GM19240 (cell line): ENCODE measurements around the gene TRAPPC2L.
A peak's percentile ranks its signal among the peaks of the same experiment; 100 is the strongest.

ENCODE experiments used
- DNase-seq: peaks from one replicate; pipeline ENCODE4 v3.0.0; 2011; ENCODE audit warnings: low spot score; ENCODE audit not compliant: insufficient read length

The TRAPPC2L gene

DNA sequence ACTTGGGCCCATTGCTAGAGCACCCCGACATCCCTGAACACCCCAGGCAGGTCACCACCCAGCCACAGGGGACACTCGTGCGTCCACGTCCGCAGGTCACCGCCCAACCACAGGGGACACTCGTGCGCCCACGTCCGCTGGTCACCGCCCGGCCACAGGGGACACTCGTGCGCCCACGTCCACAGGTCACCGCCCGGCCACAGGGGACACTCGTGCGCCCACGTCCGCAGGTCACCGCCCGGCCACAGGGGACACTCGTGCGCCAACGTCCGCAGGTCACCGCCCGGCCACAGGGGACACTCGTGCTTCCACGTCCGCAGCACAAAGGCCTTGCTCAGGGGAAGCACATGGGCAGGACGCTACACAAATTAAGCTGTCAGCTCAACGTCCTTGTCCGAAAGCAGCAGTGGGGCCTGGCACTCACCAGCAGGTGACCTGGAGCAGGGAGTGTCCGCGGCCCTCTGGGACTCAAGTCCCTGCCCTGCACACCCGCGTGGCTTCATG, 17.8 kb upstream of the TRAPPC2L start:
- no peak for DNase-seq

DNA sequence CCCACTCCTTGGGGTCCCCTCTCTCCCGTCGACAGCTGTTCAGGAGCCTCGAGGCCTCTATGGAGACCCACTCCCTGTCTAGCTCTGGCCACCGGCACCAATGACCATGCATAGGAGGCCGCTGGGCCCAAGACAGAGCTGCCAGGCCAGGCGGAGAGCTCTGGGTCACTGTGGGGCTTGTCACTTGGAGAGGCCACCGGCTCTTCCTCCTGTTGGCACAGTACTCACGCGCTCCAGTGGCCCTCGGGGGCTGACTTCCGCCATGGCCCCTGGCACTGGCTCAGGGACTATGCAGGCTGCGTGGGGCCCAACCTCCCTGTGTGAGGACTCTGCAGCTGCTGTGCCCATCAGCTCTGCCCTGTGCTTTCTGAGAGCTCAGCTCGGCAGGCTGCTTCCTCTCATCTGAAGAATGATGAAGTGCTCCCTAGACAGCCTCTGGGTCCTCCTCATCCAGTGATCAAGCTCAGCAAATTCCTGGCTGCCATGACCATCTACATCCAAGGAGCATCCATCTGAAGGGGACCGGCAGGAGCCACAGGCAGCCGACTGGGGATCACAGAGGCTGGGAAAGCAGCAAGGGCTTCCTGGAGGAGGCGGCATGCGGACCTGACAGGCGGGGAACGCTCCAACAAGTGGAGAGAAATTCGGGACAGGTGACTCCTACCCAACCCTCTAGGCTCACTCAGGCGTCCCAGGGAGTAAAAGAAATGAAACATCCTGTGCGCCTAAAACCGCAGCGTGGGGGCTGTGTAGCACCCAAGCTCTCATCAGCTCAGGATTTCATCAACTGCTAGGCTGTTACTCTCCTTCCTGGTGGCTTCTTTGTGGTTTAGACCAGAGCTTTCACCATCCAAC, 17.0 kb upstream of the TRAPPC2L start:
- no peak for DNase-seq

DNA sequence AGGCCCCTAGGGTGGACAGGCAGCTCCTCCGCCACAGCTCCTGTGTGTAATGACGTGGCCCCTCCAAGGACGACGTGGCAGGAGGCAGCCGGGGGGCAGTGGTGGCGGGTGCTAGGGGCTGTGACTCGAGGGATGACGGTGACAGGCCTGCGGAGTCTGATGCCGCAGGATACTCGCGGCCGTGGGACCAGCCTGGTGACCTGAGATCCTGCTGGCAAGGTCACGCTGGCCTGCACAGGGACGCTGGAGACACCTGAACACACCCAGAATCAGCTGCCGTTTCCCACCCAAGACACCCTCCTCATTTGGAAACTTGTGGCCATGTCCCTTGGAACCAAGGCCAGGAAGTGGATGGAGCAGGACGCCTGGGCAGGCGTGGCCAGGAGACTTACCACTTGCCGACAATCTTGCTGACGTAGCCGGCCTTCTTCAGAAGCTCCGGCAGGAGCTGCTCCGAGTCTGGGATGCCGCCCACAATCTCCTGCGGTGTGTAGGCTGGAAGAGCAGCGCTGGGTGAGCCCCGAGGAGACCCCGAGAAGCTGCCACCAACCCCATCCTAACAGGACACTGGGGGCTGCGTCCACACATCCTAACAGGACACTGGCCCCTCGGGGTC, 16.2 kb upstream of the TRAPPC2L start:
- no peak for DNase-seq

DNA sequence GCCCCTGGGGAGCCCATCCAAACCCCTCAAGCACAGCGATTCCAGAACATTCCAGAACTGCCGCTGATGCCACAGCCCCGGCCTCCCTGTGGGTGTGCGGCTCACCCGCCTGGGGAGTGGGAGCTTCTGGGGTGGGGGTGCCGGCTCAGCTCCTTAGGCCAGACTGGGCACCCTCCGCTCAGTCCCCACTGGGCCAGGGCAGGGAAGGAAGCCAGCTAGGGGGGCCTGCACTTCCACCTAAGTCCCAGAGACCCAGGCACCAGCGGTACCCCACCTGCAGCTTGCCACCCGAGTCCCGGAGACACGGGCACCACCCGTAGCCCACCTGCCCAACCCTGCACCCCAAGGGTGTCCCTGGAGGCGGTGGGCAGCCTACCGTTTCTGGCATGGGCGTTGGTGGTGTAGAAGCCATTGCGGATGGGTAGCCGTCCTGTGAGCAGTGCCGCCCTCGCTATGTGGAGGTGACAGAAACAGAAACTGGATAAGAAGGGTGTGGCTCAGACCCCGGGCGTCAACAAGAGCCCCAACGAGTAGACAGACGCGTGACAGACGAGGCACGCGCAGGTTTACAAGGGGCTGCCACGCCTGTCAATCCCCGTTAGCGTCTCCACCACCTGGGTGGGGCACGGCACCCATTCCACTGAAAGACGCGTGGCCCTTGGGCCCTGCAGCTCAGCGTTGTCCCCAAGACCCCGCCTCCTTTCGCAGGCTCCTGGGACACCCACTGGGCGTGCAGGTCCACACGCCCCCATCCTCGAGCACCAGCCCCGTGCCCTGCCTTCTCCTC, 15.2 kb upstream of the TRAPPC2L start:
- DNase-seq = no peak

DNA sequence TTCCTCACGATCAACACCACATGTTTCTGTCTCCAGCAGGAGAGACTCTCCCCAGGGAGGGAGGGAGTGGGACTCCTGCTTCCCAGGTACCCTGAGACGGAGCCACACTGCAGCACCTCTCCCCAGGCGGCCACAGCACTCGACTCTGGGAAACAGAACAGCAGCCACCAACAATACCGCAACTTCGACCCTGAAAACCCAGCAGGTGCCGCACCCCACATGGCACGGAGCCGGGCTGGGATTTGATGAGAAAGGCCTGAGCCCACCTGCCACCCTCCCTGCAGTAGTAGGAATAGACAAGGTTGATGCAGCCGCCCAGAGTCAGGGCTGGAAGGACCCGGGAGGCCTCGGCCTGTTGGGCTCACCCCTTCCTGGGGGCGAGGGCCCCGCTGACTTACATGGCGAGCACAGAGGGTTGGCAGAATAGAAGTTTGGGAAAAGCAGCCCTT, 14.6 kb upstream of the TRAPPC2L start:
- DNase-seq = no peak

DNA sequence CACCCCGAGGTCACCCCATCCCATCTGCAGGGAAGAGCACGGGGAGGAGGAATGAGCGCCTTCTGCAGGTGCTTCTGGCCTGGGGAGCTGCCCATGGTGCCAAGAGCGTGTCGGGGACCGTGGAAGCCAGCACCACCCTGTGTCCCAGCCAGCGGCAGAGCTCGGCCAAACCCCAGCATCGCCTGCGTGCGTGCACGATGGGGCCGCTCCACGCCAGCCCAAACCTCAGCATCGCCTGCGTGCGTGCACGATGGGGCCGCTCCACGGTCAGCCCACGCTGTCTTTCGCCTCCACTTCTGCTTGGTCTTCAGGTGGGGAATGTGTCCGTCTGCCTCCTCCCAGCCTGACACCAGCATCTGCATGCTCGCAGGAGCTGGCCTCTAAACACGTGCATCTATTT, 14.1 kb upstream of the TRAPPC2L start:
- DNase-seq = no peak

DNA sequence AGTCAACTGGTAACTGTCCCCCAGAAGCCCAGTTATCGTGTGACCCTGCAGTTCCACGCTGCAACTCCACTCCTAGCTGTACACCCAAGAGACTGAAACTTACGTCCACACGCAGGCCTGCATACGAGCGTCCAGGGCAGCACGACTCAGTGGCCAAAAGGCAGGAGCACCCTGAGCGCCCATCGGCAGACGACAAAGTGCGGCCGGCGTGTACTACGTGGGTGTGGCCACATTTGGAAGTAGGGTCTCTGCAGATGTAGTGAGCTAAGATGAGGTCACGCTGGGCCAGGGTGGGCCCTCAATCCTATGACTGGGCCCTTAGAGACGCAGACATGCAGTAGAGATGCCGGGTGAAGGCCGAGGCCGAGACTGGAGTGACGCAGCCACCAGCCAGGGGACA, 13.7 kb upstream of the TRAPPC2L start:
- DNase-seq = no peak

DNA sequence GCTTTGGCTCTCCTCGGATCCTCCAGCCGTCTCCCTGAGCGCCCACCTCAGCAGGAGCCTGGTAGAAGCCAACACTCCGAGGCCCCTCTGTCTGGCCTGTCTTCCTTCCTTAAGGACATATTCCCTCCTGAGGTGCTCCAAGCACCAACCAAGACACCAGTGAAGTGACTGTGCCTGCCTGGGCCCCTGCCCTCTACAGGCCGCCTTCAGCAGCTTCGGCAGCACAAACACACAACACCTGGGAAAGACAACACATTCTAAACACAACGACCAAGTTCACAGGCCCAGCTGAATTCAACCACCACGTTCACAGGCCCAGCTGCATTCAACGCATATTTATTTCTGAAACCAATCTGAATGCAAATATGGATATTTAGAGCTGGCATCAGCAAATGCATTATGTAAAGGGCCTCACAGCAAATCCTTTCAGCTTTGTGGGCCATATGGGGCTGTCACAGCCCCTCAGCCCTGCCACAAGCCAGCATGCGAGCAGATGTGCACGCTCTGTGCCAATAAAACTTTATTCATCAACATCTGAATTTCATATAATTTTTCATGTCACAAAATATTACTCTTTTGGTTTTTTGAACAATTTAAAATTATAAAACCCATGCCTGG, 12.4 kb upstream of the TRAPPC2L start:
- DNase-seq = no peak

DNA sequence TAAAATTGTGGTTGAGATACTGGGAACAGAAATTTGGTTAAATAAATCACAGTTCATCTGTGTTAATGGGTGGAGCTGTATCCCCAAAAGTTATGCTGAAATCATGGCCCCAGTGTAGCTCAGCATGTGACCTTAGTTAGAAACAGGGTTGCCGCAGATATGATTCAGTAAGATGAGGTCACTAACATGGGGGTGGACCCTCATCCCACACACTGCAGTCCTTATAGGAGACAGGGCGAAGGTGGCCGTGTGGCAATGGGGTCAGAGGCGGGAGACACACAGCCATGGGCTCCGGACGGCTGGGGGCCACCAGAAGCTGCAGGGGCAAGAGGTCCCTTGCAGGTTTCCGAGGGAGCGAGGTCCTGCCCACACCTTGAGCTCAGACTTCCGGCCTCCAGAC, 10.8 kb upstream of the TRAPPC2L start:
- no peak for DNase-seq

DNA sequence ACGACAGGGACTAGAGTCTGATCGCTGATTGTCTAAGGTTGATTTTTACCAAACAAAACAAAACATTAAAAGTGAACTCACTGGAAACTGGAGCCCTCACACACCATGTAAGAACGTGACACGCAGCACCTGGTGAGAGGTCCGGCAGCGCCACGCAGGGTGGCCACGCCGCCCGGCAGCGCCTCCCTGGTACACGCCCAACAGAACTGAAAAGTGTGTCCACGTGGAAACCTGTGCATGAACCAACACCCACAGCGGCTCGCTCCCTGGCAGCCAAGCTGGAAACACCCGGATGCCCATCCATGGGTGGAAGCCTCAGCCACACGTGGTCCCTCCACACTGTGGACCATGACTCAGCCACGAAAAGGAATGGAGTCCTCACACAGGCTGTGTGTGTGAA, 9.3 kb upstream of the TRAPPC2L start:
- no peak for DNase-seq

DNA sequence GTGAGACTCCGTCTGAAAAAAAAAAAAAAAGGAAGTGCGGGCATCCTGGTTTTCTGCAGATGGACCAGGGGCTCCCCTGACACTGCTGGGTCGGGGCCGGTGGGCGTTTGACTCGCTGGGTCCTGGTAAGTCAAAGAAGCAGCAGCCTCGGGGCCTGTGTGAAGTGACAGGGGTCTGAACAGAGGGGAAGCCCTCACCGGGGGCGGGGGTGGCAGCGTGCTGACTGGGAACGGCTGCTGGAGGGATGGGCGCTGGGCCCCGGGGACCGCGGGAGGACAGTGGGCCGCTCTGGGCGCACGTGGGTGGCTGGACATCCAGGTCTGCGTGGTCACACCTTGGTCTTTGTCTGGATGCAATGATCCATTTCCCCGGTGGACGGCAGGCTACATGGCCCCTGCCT, 8.4 kb upstream of the TRAPPC2L start:
- no peak for DNase-seq

DNA sequence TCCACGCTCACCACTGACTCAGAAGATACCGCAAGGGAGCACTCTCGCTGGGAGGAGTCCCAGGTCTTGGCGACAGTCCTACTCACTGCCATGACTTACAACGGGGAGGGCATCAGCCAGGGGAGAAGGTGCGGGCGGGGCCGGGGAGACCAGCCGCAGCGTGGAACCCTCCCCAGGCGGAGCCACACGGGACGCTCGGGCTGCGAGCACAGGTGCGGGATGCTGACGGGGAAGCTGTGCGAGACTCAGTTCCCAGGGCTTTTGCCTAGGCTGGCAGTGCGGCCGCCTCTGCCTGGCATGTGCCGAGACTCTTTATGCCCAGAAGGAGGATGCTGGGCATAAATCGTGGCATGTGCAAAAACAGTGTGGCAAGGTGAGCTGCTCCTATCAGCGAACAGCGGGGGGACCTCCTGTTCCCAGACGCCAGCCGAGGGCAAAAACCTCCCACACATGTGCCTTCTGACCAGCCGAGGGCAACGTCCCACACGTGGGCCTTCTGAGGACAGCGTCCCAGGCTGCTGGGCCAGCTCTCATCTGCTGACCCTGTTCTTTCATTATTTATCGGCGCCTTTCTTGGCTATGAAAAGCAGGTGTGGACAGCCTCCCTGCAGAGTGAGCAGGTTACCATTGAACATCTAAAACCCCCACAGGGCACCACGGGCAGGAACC, 6.3 kb upstream of the TRAPPC2L start:
- DNase-seq = no peak

DNA sequence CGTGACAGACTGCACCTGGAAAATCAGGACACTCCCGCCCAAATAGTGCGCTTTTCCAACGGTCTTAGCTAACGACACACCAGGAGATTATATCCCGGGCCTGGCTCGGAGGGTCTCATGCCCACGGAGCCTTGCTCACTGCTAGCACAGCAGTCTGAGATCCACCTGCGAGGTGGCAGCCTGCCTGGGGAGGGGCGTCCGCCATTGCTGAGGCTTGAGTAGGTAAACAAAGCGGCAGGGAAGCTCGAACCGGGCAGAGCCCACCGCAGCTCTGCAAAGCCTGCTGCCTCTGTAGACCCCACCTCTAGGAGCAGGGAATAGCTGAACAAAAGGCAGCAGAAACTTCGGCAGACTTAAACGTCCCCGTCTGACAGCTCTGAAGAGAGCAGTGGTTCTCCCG, 5.3 kb upstream of the TRAPPC2L start:
- DNase-seq = no peak

DNA sequence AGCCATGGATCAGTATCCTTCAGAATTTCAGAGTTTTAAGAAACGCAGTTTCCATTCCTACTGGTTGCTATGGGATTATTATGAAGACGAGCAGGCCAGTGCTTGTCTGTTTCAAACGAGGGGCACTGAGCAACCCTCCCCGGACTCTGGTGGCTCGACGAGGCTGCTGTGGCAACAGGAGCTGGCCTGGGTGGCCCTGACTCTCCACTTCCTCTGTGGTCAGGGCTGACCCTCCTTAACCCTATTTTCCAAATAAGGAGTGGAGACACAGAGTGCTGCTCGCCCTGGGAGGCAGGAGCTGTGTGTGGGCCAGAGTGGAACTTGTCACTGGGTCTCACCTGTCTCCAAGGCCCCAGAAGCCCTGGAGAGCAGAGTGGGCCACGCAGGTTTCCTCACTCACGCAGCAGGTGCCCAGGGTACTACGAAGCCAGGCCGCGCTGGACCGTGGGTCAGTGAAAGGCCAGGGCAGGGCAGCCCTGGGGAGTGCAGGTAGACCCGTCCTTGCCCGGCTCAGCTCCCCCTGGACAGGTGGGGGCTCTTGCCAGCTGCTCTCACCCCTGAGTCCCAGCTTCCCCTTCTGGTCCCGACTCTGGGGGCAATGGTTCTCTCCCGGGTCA, 3.5 kb upstream of the TRAPPC2L start:
- DNase-seq = no peak

DNA sequence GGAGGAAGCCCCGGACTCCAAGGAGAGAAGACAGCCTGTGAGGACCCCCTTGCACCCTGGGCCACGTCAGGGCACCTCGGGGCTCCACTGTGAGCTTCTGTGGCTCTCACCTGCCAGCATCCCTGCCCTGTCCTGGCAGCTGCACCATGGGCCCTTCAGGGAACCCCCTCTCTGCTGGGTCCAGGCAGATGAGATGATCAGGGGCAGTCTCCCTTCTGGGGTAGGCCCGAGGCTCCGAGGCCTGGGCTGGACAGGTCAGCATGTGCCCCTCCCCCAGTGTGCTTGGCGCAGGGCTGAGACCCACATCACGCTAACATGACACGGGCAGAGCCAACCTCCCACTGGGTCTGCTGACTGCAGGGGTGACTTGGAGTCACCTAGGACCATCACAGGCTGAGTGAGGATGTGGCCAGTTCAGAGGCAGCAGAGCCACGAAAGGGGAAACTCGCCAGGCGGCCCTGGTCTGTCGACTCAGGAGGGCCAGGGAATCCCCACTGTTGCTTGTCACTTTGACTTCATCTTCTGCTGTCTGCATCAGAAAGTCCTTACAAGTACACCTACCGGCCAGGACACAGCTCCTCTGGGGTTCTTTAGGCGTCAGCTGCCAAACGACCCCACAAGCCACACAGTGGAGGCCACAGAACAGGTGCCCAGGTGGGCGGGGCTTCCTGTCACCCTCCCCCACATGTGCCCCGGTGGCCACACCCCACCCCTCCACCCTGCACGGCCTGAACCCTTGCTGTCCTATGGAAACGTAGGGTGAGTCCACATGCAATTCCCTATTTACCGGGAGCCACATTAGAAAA, 2.4 kb upstream of the TRAPPC2L start:
- peak; percentile 46 for DNase-seq

DNA sequence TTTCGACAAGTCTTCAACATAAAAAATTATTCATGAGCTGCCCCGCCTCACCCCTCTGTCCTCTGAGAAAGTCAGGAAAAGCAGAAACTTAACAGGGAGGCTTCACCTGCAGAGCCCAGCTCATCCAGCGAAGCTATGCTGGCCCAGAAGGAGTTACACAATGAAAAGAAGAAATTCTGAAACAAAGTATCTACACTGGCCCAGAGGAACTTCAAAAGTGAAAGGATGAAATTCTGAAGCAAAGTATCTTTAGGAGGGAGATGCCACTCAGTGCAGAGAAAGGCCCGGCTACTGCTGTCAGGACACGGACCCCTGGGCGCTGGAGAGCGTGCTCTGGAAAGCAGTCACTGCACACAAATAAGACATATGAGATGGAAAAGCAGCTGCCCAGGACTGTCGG, 1.8 kb upstream of the TRAPPC2L start:
- no peak for DNase-seq

DNA sequence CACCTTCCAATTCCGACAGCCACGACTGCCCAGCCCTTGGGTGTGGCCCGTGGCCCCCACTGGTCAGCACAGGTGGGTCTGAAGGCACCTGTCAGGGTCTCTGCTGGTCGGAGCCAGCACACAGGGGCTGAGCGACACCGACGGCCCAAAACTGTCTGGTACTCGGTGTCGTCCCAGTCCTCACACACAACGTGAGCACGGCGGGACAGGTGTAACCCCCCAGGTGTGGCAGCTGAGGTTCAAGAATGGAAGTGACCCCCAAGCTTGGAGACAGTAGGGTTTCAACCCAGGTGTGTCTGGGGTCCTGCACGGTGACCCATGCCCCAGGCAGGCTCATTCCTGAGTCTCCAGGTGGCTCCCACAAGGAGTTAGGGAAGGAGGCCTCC, 1.2 kb upstream of the TRAPPC2L start:
- DNase-seq = no peak

DNA sequence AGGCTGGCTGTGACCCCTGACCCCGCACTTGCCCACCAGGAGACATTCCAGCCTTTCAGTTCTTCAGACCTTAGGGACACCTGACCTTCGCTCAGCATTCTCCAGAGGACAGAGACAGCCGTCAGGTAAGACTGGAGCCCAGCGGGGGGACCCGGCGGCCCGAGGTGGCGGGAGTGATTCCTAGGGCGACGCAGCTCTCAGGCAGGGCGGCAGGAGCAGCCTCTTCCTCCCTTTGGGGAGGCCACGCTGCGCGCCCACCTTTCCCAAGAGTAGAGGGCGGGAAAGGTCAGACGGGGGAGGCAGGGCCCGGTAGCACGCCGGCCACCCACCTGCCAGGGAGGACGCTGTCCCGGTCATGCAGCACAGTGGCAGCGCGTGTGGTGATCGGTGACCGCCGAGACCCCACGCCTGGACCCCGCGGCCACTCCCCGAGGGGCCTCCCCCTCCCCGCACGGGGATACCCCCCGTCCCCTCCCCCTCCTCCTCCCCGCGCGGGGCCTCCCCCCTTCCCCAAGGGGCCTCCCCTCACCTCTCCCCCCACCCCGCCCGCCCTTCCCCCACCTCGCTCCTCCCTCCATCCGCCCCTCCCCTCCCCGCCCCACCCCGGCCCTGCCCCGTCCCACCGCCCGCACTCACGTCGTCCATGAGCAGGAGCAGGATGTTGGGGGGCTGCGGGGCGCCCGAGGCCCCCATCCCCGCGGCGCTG, 652 bp upstream of the TRAPPC2L start:
- DNase-seq = no peak

DNA sequence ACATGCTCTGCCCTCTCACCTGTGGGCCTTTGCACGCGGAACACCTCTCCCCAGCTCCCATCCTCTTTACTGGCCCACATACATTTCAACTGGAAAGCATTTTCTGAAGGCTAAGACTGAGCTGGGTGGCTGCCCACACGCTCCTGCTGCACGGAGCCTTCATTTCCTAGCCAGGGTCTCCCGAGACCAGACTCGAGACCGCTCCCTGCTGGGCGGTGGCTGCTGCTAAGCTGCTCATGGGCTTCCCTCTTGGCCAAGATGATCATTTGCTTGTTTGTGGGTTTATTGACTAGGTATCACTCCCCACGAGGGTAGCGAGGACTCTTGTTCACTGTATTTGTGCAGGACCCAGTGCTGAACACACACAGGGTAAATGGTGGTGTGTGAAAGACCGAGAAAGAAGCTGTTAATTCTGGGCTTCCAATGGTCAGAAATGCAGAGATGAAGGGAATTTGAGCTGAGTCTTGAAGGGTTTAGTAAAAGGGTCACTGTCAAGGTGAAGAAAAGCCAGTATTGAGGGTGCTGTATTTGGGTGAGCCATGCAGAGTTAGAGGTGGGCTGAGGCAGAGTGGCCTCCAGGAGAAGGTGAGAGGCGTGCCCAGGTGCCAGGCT, 907 bp downstream of the TRAPPC2L start:
- DNase-seq = peak; percentile 98
